GM12874 (cell line): ENCODE results near the gene CCT7.

Experiments used
- TF ChIP-seq, protein P1 (sequence below): IDR thresholded peaks from 2 replicates; pipeline ENCODE4 v1.5.1; 2011; ENCODE audit warnings: low read depth, mild to moderate bottlenecking, control low read depth, low read length, moderate library complexity; ENCODE audit not compliant: insufficient read depth

CCT7 gene

GRCh38 chr2:73297151-73297559, 63.0 kb downstream of the CCT7 start:
- TF ChIP-seq, protein P1, sequence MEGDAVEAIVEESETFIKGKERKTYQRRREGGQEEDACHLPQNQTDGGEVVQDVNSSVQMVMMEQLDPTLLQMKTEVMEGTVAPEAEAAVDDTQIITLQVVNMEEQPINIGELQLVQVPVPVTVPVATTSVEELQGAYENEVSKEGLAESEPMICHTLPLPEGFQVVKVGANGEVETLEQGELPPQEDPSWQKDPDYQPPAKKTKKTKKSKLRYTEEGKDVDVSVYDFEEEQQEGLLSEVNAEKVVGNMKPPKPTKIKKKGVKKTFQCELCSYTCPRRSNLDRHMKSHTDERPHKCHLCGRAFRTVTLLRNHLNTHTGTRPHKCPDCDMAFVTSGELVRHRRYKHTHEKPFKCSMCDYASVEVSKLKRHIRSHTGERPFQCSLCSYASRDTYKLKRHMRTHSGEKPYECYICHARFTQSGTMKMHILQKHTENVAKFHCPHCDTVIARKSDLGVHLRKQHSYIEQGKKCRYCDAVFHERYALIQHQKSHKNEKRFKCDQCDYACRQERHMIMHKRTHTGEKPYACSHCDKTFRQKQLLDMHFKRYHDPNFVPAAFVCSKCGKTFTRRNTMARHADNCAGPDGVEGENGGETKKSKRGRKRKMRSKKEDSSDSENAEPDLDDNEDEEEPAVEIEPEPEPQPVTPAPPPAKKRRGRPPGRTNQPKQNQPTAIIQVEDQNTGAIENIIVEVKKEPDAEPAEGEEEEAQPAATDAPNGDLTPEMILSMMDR, result no peak

- TF ChIP-seq, protein P1, result no peak
Observed at GRCh38 chr2:73297586-73297985, 63.5 kb downstream of the CCT7 start.

DNA sequence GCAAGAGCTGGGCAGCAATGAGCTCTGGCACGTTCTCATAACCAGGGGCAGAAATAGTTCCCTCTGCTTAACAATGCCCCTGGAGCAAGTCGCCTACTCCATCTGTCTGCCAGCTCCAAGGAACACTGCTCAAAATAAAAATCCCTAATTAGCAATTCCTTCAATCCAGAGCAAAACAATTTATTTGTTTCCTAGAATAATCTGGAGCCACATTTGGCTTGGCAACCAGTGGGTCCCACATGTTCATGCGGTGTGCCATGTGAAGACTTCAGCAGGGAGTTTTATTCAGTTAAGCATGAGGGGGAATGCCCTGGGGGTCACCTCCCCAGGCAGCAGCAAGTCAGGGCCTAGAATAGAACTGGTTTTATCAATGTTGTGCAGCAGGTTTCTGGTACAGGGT, 66.8 kb downstream of the CCT7 start:
- TF ChIP-seq, protein P1, result no peak

DNA sequence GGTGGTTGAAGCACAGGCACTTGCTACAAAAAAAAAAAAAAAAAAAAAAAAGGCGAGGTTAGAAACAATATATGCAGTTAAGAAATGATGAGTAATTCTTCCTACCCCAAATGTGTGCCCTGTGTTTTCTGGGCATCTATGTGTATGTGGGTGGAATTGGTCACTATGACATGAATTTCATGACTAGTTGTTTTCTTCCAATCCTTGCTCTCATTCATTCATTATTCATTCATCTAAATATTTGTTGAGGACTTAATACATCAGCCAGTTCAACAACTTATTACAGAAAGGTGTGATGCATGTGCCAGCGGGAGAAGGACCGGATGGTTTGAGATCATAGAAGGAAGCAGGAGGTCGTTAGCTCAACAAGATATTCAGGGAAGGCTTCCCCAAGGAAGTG, 67.5 kb downstream of the CCT7 start:
- TF ChIP-seq, protein P1, result no peak
